Naive thymus-derived CD4-positive, alpha-beta T cell (primary cell): ENCODE results near the gene COPS7B. TPM values are rescaled to one million over a fixed set of nuclear protein-coding genes. Genes with fewer than 3 reads are reported as not detected.

Experiments
- ATAC-seq: fragments of 150-1000 bp; cut with Tn5 transposase; 2 replicates; pipeline ENCODE4 v1.10.0; 2021; ENCODE audit warnings: mild to moderate bottlenecking, moderate library complexity
- CTCF ChIA-PET: fragments of 350-600 bp; sonication (Branson Sonifier 250); formaldehyde crosslinking; loops from one replicate; lab custom pipeline; 2021; ENCODE audit warnings: antibody characterized with exemption; lab: Charles Lee
- POLR2A ChIA-PET: fragments of 350-600 bp; sonication (Branson Sonifier 250); formaldehyde crosslinking; loops from one replicate; lab custom pipeline; 2021; ENCODE audit warnings: antibody characterized with exemption, inconsistent platforms; lab: Charles Lee
- DNase-seq, 9 donors: peaks; one replicate each; pipeline versions ENCODE4 v3.0.0 to v3.0.0-alpha.2; 2020 to 2022; ENCODE audit warnings: mixed read lengths in 1 of 9
- H3K27ac ChIP-seq: one replicate; pipeline ENCODE4 v1.7.0; 2013; ENCODE audit warnings: mild to moderate bottlenecking, low read depth, low read length, moderate library complexity
- H3K27me3 ChIP-seq, 2 donors: one replicate each; pipeline ENCODE4 v1.7.0; 2013; ENCODE audit warnings: low read length in 2 of 2, mild to moderate bottlenecking in 2 of 2, moderate library complexity in 2 of 2; ENCODE audit not compliant: control insufficient read depth in 2 of 2, insufficient read depth in 2 of 2
- H3K36me3 ChIP-seq, 3 experiments: 1 replicate in 2 of 3; 2 replicates in 1 of 3; pipeline ENCODE4 v1.7.0; 2013; ENCODE audit warnings: low read length in 3 of 3, mild to moderate bottlenecking in 3 of 3, moderate library complexity in 1 of 3; ENCODE audit not compliant: insufficient read depth in 3 of 3, control insufficient read depth in 2 of 3
- H3K4me1 ChIP-seq, 2 donors: one replicate each; pipeline ENCODE4 v1.7.0; 2013; ENCODE audit warnings: low read length in 2 of 2, mild to moderate bottlenecking in 2 of 2, moderate library complexity in 1 of 2; ENCODE audit not compliant: control insufficient read depth in 2 of 2, insufficient read depth in 2 of 2
- H3K4me3 ChIP-seq: 2 replicates; pipeline ENCODE4 v1.7.0; 2013; ENCODE audit warnings: mild to moderate bottlenecking, low read length
- H3K9me3 ChIP-seq, 3 experiments: 1 replicate in 2 of 3; 2 replicates in 1 of 3; pipeline ENCODE4 v1.7.0; 2013; ENCODE audit warnings: low read length in 3 of 3; ENCODE audit not compliant: control insufficient read depth in 2 of 3
- H3K27ac Mint-ChIP-seq, 9 donors: one replicate each; pipeline ENCODE4 v1.8.0; 2020 to 2022; ENCODE audit warnings: mixed read lengths in 9 of 9, mild to moderate bottlenecking in 8 of 9, moderate library complexity in 5 of 9, inconsistent platforms in 2 of 9
- H3K27me3 Mint-ChIP-seq, 5 donors: one replicate each; pipeline ENCODE4 v1.8.0; 2021 to 2022; ENCODE audit warnings: mixed read lengths in 5 of 5, mild to moderate bottlenecking in 1 of 5
- H3K36me3 Mint-ChIP-seq, 5 donors: one replicate each; pipeline ENCODE4 v1.8.0; 2020 to 2022; ENCODE audit warnings: mixed read lengths in 5 of 5, mild to moderate bottlenecking in 3 of 5, inconsistent platforms in 1 of 5
- H3K4me1 Mint-ChIP-seq, 7 donors: one replicate each; pipeline ENCODE4 v1.8.0; 2020 to 2022; ENCODE audit warnings: mixed read lengths in 7 of 7, mild to moderate bottlenecking in 3 of 7, inconsistent platforms in 1 of 7
- H3K4me3 Mint-ChIP-seq, 10 donors: one replicate each; pipeline ENCODE4 v1.8.0; 2020 to 2022; ENCODE audit warnings: mild to moderate bottlenecking in 10 of 10, mixed read lengths in 10 of 10, moderate library complexity in 6 of 10, inconsistent platforms in 2 of 10
- H3K9me3 Mint-ChIP-seq, 11 donors: one replicate each; pipeline ENCODE4 v1.8.0; 2020 to 2022; ENCODE audit warnings: mixed read lengths in 11 of 11, mild to moderate bottlenecking in 4 of 11, inconsistent platforms in 1 of 11, moderate library complexity in 1 of 11
- intact Hi-C, 2 donors: fragments of 100-400 bp; cut with micrococcal nuclease; formaldehyde crosslinking; loops; one replicate each; pipeline ENCODE4 v1.15.1; 2023
- polyA plus RNA-seq, 2 donors: library from polyadenylated mRNA; unstranded; fragments of 300-500 nt; fragmentation: Illumina TruSeq; gene quantifications; one replicate each; pipeline ENCODE4 v1.2.3, GENCODE V29; 2021
- total RNA-seq, 6 experiments: library from RNA in 5 of 6; stranded (reverse) in 5 of 6; gene quantifications; 1 replicate in 5 of 6; 2 replicates in 1 of 6; pipeline ENCODE4 v1.2.3 and lab custom pipeline; 2021 to 2026

Gene COPS7B
- total and polyA plus RNA-seq, 7 experiments from 2014 or later = 33.4 to 60.6 (median 44.5) TPM

DNA sequence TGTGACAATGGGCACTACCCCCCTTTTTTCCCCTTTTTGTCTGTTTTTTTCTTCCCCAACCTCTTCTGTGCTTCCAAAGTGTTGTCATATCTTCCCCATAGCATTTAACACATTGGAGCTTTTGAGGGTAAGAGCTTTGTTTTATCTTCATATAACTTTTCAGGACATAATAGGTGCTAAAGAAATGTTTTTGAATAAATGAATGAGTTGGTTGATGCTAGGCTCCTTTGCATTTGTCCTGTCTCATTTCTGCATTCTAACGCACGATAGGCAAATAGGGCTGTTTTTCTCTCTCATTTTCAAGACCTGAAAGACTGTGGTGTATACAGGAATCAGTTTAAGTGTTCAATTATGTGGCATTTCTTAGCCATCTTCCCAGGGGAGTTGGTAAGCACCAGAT is 832 bp upstream of the COPS7B start:
- Mint-ChIP-seq H3K9me3 (no peaks in the 10 kb centered on the region), H3K36me3 (peaks cover 4 to 16% (median 5%) of the 10 kb centered on the region in 5 donors), H3K4me3 (peak overlapping the region; percentile 85 to 95 (median 92)), H3K27me3 (no peaks in the 10 kb centered on the region), H3K4me1 (peaks cover 47 to 88% (median 80%) of the 10 kb centered on the region in 7 donors), H3K27ac (peak overlapping the region; percentile 48 to 93 (median 83))
- Histone ChIP-seq H3K4me1 (peaks cover 24 to 31% of the 10 kb centered on the region in 2 donors), H3K9me3 (no peaks in the 10 kb centered on the region), H3K27ac (peak overlapping the region; percentile 82), H3K36me3 (peaks cover 0 to 27% (median 4%) of the 10 kb centered on the region in 3 experiments), H3K27me3 (no peaks in the 10 kb centered on the region), H3K4me3 (peak overlapping the region; percentile 88)
- no peak for ATAC-seq
- intact Hi-C loops = loop anchor here in 1 of 2 donors (10.0 kb wide), 1 partner anchor 529 kb away; no protein-coding TSS in a partner anchor
- POLR2A ChIA-PET = interaction anchor here (0.6 kb wide), 1 partner anchor 263 kb away, joined by 5 read pairs; no protein-coding TSS in a partner anchor
- no peak for DNase-seq
- CTCF ChIA-PET = interaction anchor here (0.6 to 0.9 kb wide), 2 partner anchors 9 to 72 kb away, joined by 3 read pairs; no protein-coding TSS in a partner anchor

DNA sequence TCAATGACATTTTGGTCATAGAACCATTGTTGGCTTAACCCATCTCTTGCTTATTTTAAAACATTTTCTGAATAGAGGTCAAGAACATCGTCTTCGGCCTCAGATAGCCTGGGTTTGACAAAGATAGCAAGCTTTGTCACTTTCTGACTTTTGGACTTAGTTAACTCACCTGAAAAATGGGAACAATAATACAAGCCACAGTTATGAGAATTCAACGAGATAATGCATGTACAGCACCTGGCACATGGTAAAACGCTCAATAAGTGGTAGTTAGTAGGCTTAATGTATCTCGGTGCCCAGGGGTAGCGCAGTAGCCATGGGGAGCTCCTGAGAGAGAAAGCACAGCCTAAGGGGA is 446 bp upstream of the COPS7B start:
- no peak for DNase-seq
- intact Hi-C loops = loop anchor here (1.0 to 10.0 kb wide), 4 partner anchors 78 to 765 kb away; partner anchors contain the start of genes EIF4E2 (in 1 of the 2) and TIGD1 (in 1 of the 2)
- Histone ChIP-seq H3K27me3 (no peaks in the 10 kb centered on the region), H3K36me3 (peaks cover 0 to 27% (median 4%) of the 10 kb centered on the region in 3 experiments), H3K9me3 (no peaks in the 10 kb centered on the region), H3K4me3 (peak overlapping the region; percentile 88), H3K27ac (peak overlapping the region; percentile 82), H3K4me1 (peaks cover 24 to 31% of the 10 kb centered on the region in 2 donors)
- H3K4me1 Mint-ChIP-seq = peaks cover 47 to 90% (median 81%) of the 10 kb centered on the region in 7 donors
- no peak for ATAC-seq
- peak overlapping the region; percentile 48 to 93 (median 83) for H3K27ac Mint-ChIP-seq
- ChIA-PET POLR2A (interaction anchor here (0.6 kb wide), 1 partner anchor 124 kb away, joined by 3 read pairs; no protein-coding TSS in a partner anchor), CTCF (interaction anchor here (0.9 kb wide), 1 partner anchor 8 kb away, joined by 3 read pairs; no protein-coding TSS in a partner anchor)
- no peaks in the 10 kb centered on the region for H3K27me3 Mint-ChIP-seq
- H3K36me3 Mint-ChIP-seq = peaks cover 4 to 17% (median 5%) of the 10 kb centered on the region in 5 donors
- H3K9me3 Mint-ChIP-seq = no peaks in the 10 kb centered on the region
- H3K4me3 Mint-ChIP-seq = peak overlapping the region; percentile 85 to 95 (median 92)

DNA sequence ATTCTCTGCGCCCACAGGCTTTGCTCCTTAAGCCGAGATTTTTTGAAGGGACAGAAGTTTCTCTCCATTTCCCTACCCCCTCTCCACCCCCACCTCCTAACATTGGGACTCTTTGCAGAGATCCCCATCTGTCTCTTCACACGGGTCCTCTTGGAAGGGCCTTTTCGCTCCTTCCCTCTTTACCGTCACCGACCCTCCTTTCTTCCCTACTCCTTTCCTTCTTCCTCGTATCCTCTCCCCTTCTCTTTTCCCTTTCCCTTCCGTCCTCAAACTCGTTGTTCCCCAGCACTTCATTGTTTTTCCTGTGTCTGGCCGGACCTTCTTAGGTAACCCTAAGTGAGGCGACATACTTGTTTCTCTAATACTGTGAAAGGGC is 660 bp downstream of the COPS7B start:
- intact Hi-C loops = loop anchor here (1.0 to 10.0 kb wide), 4 partner anchors 80 to 763 kb away; partner anchors contain the start of genes EIF4E2 (in 1 of the 2) and TIGD1 (in 1 of the 2)
- no peak for ATAC-seq
- Histone ChIP-seq H3K9me3 (no peaks in the 10 kb centered on the region), H3K4me3 (peak overlapping the region; percentile 88), H3K4me1 (peaks cover 24 to 31% of the 10 kb centered on the region in 2 donors), H3K36me3 (peaks cover 4 to 33% (median 4%) of the 10 kb centered on the region in 3 experiments), H3K27me3 (no peaks in the 10 kb centered on the region), H3K27ac (peak overlapping the region; percentile 82)
- H3K9me3 Mint-ChIP-seq = no peaks in the 10 kb centered on the region
- peak overlapping the region; percentile 85 to 95 (median 92) for H3K4me3 Mint-ChIP-seq
- H3K36me3 Mint-ChIP-seq = peaks cover 4 to 27% (median 7%) of the 10 kb centered on the region in 5 donors
- no peak for DNase-seq
- H3K4me1 Mint-ChIP-seq = peaks cover 53 to 93% (median 85%) of the 10 kb centered on the region in 7 donors
- CTCF ChIA-PET = no interaction called here
- POLR2A ChIA-PET = interaction anchor here (0.6 to 0.8 kb wide), 2 partner anchors 10 to 322 kb away, joined by 3 read pairs; partner anchors contain the start of gene NCL
- H3K27me3 Mint-ChIP-seq = no peaks in the 10 kb centered on the region
- H3K27ac Mint-ChIP-seq = peak overlapping the region; percentile 48 to 95 (median 76)

- H3K4me1 ChIP-seq = peaks cover 8 to 9% of the 10 kb centered on the region in 2 donors
- DNase-seq = no peak
- no peak overlapping the region for H3K27ac ChIP-seq
- peaks cover 22 to 65% (median 22%) of the 10 kb centered on the region in 3 experiments for H3K36me3 ChIP-seq
- Mint-ChIP-seq H3K36me3 (peaks cover 4 to 46% (median 16%) of the 10 kb centered on the region in 5 donors), H3K27me3 (no peaks in the 10 kb centered on the region), H3K9me3 (no peaks in the 10 kb centered on the region), H3K4me1 (peaks cover 18 to 62% (median 48%) of the 10 kb centered on the region in 7 donors), H3K27ac (no peak overlapping the region), H3K4me3 (peak overlapping the region in 1 of 10 donors; percentile 16)
- no peak for ATAC-seq
- H3K27me3 ChIP-seq = no peaks in the 10 kb centered on the region
- intact Hi-C loops = no loop called here
- no peak overlapping the region for H3K4me3 ChIP-seq
- POLR2A ChIA-PET = no interaction called here
- no peaks in the 10 kb centered on the region for H3K9me3 ChIP-seq
- CTCF ChIA-PET = interaction anchor here (0.7 kb wide), 1 partner anchor 167 kb away, joined by 3 read pairs; no protein-coding TSS in a partner anchor
Observed at GRCh38 chr2:231791107-231791506, 4.9 kb downstream of the COPS7B start.

DNA sequence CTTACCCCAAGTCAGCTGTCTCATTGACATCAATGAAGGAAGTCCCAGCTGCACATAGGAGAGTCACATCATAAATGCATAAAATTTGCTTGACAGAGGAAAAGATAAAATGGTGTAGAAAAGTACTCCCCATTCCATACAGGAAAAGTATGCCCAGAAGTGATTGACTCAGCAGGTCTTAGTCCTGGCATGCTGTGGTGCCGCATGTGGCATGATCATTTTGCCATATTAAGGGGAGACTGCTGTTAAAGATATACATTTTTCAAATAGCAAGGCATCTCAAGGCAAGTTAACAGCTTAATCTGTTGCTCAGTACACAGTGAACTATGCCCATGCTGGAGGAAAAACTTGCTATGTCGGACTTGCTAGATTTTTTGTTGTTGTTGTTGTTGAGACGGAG is 8.1 kb downstream of the COPS7B start:
- no peak overlapping the region for H3K27ac ChIP-seq
- no peaks in the 10 kb centered on the region for H3K4me1 ChIP-seq
- no peaks in the 10 kb centered on the region for H3K27me3 ChIP-seq
- Mint-ChIP-seq H3K27ac (no peak overlapping the region), H3K4me1 (peaks cover 2 to 43% (median 21%) of the 10 kb centered on the region in 7 donors), H3K9me3 (no peaks in the 10 kb centered on the region), H3K36me3 (peaks cover 6 to 66% (median 28%) of the 10 kb centered on the region in 5 donors), H3K27me3 (no peaks in the 10 kb centered on the region), H3K4me3 (no peak overlapping the region)
- peaks cover 21 to 81% (median 28%) of the 10 kb centered on the region in 3 experiments for H3K36me3 ChIP-seq
- no peak overlapping the region for H3K4me3 ChIP-seq
- DNase-seq (no peak), ATAC-seq (no peak)
- CTCF ChIA-PET = interaction anchor here (1.0 kb wide), 1 partner anchor 9 kb away, joined by 3 read pairs; no protein-coding TSS in a partner anchor
- H3K9me3 ChIP-seq = no peaks in the 10 kb centered on the region
- intact Hi-C loops = no loop called here
- POLR2A ChIA-PET = no interaction called here

GRCh38 chr2:231795525-231796327 is 9.5 kb downstream of the COPS7B start:
- Histone ChIP-seq H3K4me3 (no peak overlapping the region), H3K36me3 (peaks cover 34 to 82% (median 35%) of the 10 kb centered on the region in 3 experiments), H3K27ac (no peak overlapping the region), H3K4me1 (no peaks in the 10 kb centered on the region), H3K27me3 (no peaks in the 10 kb centered on the region), H3K9me3 (no peaks in the 10 kb centered on the region)
- Mint-ChIP-seq H3K36me3 (peaks cover 6 to 70% (median 23%) of the 10 kb centered on the region in 5 donors), H3K9me3 (no peaks in the 10 kb centered on the region), H3K27ac (no peak overlapping the region), H3K4me3 (no peak overlapping the region), H3K4me1 (peaks cover 2 to 38% (median 16%) of the 10 kb centered on the region in 7 donors), H3K27me3 (no peaks in the 10 kb centered on the region)
- ChIA-PET CTCF (no interaction called here), POLR2A (interaction anchor here (1.3 kb wide), 1 partner anchor 9 kb away, joined by 3 read pairs; no protein-coding TSS in a partner anchor)
- intact Hi-C loops = no loop called here
- ATAC-seq (no peak), DNase-seq (no peak)
